Trophoblast cell (in vitro differentiated cells and primary cell): Measurements from ENCODE around the gene IFITM5.
"Not testable (repeated sequence)": the region's sequence is repeated elsewhere in the genome, so short reads cannot be mapped to it uniquely, and the experiment has no call there.

Source experiments
- DNase-seq, 2 donors: peaks; one replicate each; pipeline ENCODE4 v3.0.0-alpha.2; 2016
- H2AFZ ChIP-seq: 2 replicates; pipeline ENCODE4 v1.6.1; 2013; ENCODE audit warnings: low read length, moderate library complexity, mild to moderate bottlenecking; ENCODE audit not compliant: insufficient read depth, poor library complexity
- H2AK5ac ChIP-seq: 2 replicates; pipeline ENCODE4 v1.6.1; 2013; ENCODE audit warnings: mild to moderate bottlenecking, low read length
- H2BK120ac ChIP-seq: 2 replicates; pipeline ENCODE4 v1.6.1; 2013; ENCODE audit warnings: low read length, mild to moderate bottlenecking, moderate library complexity; ENCODE audit not compliant: insufficient read depth, poor library complexity
- H2BK12ac ChIP-seq: 2 replicates; pipeline ENCODE4 v1.6.1; 2013; ENCODE audit warnings: mild to moderate bottlenecking, low read length, moderate library complexity
- H2BK5ac ChIP-seq: 2 replicates; pipeline ENCODE4 v1.6.1; 2013; ENCODE audit warnings: low read length, low read depth, moderate library complexity, mild to moderate bottlenecking; ENCODE audit not compliant: poor library complexity
- H3K14ac ChIP-seq: 2 replicates; pipeline ENCODE4 v1.6.1; 2013; ENCODE audit warnings: mild to moderate bottlenecking, low read length
- H3K18ac ChIP-seq: 2 replicates; pipeline ENCODE4 v1.6.1; 2013; ENCODE audit warnings: mild to moderate bottlenecking, low read length
- H3K23ac ChIP-seq: 2 replicates; pipeline ENCODE4 v1.6.1; 2013; ENCODE audit warnings: low read length
- H3K27ac ChIP-seq: 2 replicates; pipeline ENCODE4 v1.5.1; 2013; ENCODE audit warnings: low read depth, mild to moderate bottlenecking, inconsistent platforms, low read length, moderate library complexity
- H3K27me3 ChIP-seq: 2 replicates; pipeline ENCODE4 v1.6.1; 2013; ENCODE audit warnings: inconsistent platforms, mild to moderate bottlenecking, low read length, moderate library complexity; ENCODE audit not compliant: insufficient read depth
- H3K36me3 ChIP-seq, 2 experiments: 1 replicate in 1 of 2; 2 replicates in 1 of 2; pipeline ENCODE4 v1.6.1; 2013; ENCODE audit warnings: low read length in 2 of 2, mild to moderate bottlenecking in 2 of 2, moderate library complexity in 1 of 2; ENCODE audit not compliant: insufficient read depth in 2 of 2, control insufficient read depth in 1 of 2
- H3K4ac ChIP-seq: 2 replicates; pipeline ENCODE4 v1.6.1; 2013; ENCODE audit warnings: low read depth, mild to moderate bottlenecking, low read length, moderate library complexity
- H3K4me1 ChIP-seq, 2 experiments: 1 replicate in 1 of 2; 2 replicates in 1 of 2; pipeline ENCODE4 v1.6.1; 2013; ENCODE audit warnings: low read length in 2 of 2, mild to moderate bottlenecking in 2 of 2, moderate library complexity in 1 of 2; ENCODE audit not compliant: insufficient read depth in 2 of 2, control insufficient read depth in 1 of 2
- H3K4me2 ChIP-seq: 2 replicates; pipeline ENCODE4 v1.6.1; 2013; ENCODE audit warnings: inconsistent platforms, mild to moderate bottlenecking, low read length, moderate library complexity
- H3K4me3 ChIP-seq: 2 replicates; pipeline ENCODE4 v1.5.1; 2013; ENCODE audit warnings: mild to moderate bottlenecking, low read depth, low read length, inconsistent platforms
- H3K79me1 ChIP-seq: one replicate; pipeline ENCODE4 v1.6.1; 2013; ENCODE audit warnings: low read length
- H3K79me2 ChIP-seq: 2 replicates; pipeline ENCODE4 v1.6.1; 2013; ENCODE audit warnings: low read length, mild to moderate bottlenecking; ENCODE audit not compliant: control insufficient read depth, insufficient read depth, poor library complexity
- H3K9ac ChIP-seq: 2 replicates; pipeline ENCODE4 v1.6.1; 2013; ENCODE audit warnings: mild to moderate bottlenecking, low read length
- H3K9me3 ChIP-seq: 2 replicates; pipeline ENCODE4 v1.6.1; 2013; ENCODE audit warnings: low read depth, mild to moderate bottlenecking, control low read depth, inconsistent platforms, low read length; ENCODE audit not compliant: insufficient read depth
- H4K12ac ChIP-seq: 2 replicates; pipeline ENCODE4 v1.6.1; 2013; ENCODE audit warnings: low read depth, mild to moderate bottlenecking, low read length, moderate library complexity
- H4K8ac ChIP-seq: 2 replicates; pipeline ENCODE4 v1.6.1; 2013; ENCODE audit warnings: low read depth, mild to moderate bottlenecking, low read length, moderate library complexity
- H4K91ac ChIP-seq: one replicate; pipeline ENCODE4 v1.6.1; 2013; ENCODE audit warnings: low read depth, mild to moderate bottlenecking, low read length, moderate library complexity
- WGBS: extraction: QIAGEN DNeasy Blood & Tissue Kit; methylation state at CpG from one replicate; pipeline ENCODE4 v1.1.7; 2013; ENCODE audit warnings: missing lambda C conversion rate; ENCODE audit not compliant: insufficient read length, insufficient coverage; ENCODE audit errors: extremely low coverage; 5-methylcytosine and 5-hydroxymethylcytosine counted together

The IFITM5 gene

GRCh38 chr11:335779-336658 is 36.7 kb upstream of the IFITM5 start:
- H3K4me2 ChIP-seq: no peak overlapping the region
- H3K27me3 ChIP-seq: no peaks in the 10 kb centered on the region
- H2BK120ac ChIP-seq: no peak overlapping the region
- H3K14ac ChIP-seq: no peak overlapping the region
- no peak overlapping the region for H3K27ac ChIP-seq
- no peaks in the 10 kb centered on the region for H3K79me2 ChIP-seq
- peaks cover 8 to 9% of the 10 kb centered on the region in 2 experiments for H3K4me1 ChIP-seq
- H2BK5ac ChIP-seq: no peak overlapping the region
- no CpG with 5 or more reads among the region's 15 CpGs for WGBS
- H3K4me3 ChIP-seq: no peak overlapping the region
- no peak overlapping the region for H3K23ac ChIP-seq
- H3K9me3 ChIP-seq: peaks cover 11% of the 10 kb centered on the region
- no peak overlapping the region for H4K91ac ChIP-seq
- no peak overlapping the region for H3K9ac ChIP-seq
- DNase-seq: no peak
- H2BK12ac ChIP-seq: peak overlapping the region; percentile 5
- no peak overlapping the region for H2AFZ ChIP-seq
- H4K12ac ChIP-seq: no peak overlapping the region
- no peaks in the 10 kb centered on the region for H3K36me3 ChIP-seq
- no peak overlapping the region for H3K18ac ChIP-seq
- H4K8ac ChIP-seq: no peak overlapping the region
- no peak overlapping the region for H2AK5ac ChIP-seq
- H3K4ac ChIP-seq: no peak overlapping the region
- H3K79me1 ChIP-seq: no peaks in the 10 kb centered on the region

GRCh38 chr11:334264-334994 is 35.1 kb upstream of the IFITM5 start:
- H3K4me2 ChIP-seq: peak overlapping the region; percentile 19

DNA sequence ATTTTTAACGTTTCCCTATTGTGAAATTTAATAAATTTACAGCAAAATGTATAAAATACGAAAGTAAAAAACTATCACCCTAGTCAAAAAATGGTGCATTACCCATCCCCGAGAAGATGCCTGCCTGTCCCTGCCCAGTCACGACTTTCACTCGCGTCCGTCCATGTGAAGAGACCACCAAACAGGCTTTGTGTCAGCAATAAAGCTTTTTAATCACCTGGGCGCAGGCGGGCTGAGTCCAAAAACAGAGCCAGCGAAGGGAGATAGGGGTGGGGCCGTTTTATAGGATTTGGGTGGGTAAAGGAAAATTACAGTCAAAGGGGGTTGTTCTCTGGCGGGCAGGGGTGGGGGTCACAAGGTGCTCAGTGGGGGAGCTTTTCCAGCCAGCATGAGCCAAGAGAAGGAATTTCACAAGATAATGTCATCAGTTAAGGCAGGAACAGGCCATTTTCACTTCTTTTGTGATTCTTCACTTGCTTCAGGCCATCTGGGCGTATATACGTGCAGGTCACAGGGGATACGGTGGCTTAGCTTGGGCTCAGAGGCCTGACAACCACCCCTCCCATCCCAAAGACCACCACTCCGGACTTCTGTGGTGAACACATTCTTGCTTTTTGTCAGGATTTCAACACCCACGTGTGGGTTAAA is 34.4 kb upstream of the IFITM5 start:
- H3K27me3 ChIP-seq, H2AFZ ChIP-seq, H2BK12ac ChIP-seq, H3K23ac ChIP-seq, H2BK5ac ChIP-seq, H3K79me2 ChIP-seq, H4K8ac ChIP-seq, H3K79me1 ChIP-seq, H3K36me3 ChIP-seq, H3K18ac ChIP-seq, DNase-seq, H3K9ac ChIP-seq, H3K4ac ChIP-seq, H4K12ac ChIP-seq, H2AK5ac ChIP-seq, H3K14ac ChIP-seq, H3K4me1 ChIP-seq, H3K4me3 ChIP-seq: not testable (repeated sequence)
- peak overlapping the region; percentile 7 for H4K91ac ChIP-seq
- peak overlapping the region; percentile 37 for H2BK120ac ChIP-seq
- H3K27ac ChIP-seq: peak overlapping the region; percentile 18
- peak overlapping the region; percentile 19 for H3K4me2 ChIP-seq
- H3K9me3 ChIP-seq: peaks cover 13% of the 10 kb centered on the region
- no CpG with 5 or more reads among the region's 17 CpGs for WGBS

More at GRCh38 chr11:334264-334994, 35.1 kb upstream of the IFITM5 start:
- peak; percentile 7 to 58 for DNase-seq
- Histone ChIP-seq H2BK5ac (no peak overlapping the region), H2AK5ac (no peak overlapping the region), H3K36me3 (no peaks in the 10 kb centered on the region), H3K23ac (no peak overlapping the region), H3K14ac (no peak overlapping the region), H3K27me3 (no peaks in the 10 kb centered on the region), H3K18ac (no peak overlapping the region), H2BK12ac (peak overlapping the region; percentile 33), H3K9ac (no peak overlapping the region), H3K4me3 (no peak overlapping the region), H2AFZ (peak overlapping the region; percentile 30), H3K4me1 (peaks cover 8 to 9% of the 10 kb centered on the region in 2 experiments), H4K8ac (peak overlapping the region; percentile 9), H4K12ac (no peak overlapping the region), H3K4ac (no peak overlapping the region), H3K79me1 (no peaks in the 10 kb centered on the region), H3K27ac (peak overlapping the region; percentile 63), H4K91ac (peak overlapping the region; percentile 77), H3K9me3 (peaks cover 13% of the 10 kb centered on the region), H2BK120ac (no peak overlapping the region), H3K79me2 (no peaks in the 10 kb centered on the region)
- no CpG with 5 or more reads among the region's 25 CpGs for WGBS

DNA sequence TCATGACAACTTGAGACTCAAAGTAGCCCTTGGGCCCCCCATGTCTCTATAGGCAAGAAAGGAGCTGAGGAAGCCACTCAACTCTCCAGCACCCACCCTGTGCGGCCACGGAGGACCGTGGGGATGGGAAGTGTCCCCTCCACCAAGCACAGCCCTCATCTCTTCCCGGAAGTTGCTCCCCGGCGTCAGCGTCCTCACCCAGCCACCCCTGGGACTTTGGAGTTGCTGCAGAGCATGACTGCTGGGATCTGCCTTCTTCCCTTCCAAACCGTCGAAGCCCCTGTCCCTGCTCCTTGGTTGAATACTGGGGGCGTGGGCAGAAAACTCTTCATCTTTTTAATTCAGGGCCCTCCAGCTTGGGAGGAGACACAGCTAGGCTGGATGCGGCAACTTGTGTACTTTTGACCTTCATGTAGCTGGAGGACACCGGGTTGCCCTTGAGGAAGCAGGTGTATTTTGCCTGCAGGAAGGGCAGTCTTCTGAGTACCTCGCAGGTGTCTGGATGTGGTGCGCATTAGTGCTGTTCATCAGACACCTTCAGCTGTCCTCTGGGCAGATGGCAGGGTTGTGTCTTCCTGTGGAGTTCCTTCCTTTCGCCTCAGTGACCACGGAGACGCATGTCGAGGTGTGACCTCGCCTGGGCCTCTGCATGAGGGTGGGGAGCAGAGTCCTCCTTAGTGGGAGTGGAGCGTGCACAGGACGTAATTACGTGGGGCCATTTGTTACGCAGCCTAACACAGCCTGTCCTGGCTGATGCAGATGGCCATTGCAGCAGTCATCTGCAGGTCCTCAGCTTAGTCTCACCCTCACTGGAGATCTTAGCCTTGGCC is 33.5 kb upstream of the IFITM5 start:
- no peak overlapping the region for H4K91ac ChIP-seq
- no peaks in the 10 kb centered on the region for H3K27me3 ChIP-seq
- H3K36me3 ChIP-seq: no peaks in the 10 kb centered on the region
- H2AFZ ChIP-seq: no peak overlapping the region
- H2BK12ac ChIP-seq: no peak overlapping the region
- no peak overlapping the region for H3K4ac ChIP-seq
- H2AK5ac ChIP-seq: no peak overlapping the region
- DNase-seq: no peak
- no peak overlapping the region for H2BK120ac ChIP-seq
- no peak overlapping the region for H3K9ac ChIP-seq
- H3K9me3 ChIP-seq: peaks cover 13% of the 10 kb centered on the region
- no peaks in the 10 kb centered on the region for H3K79me2 ChIP-seq
- no peak overlapping the region for H4K8ac ChIP-seq
- H3K79me1 ChIP-seq: no peaks in the 10 kb centered on the region
- no peak overlapping the region for H3K18ac ChIP-seq
- no peak overlapping the region for H4K12ac ChIP-seq
- H3K27ac ChIP-seq: no peak overlapping the region
- peaks cover 8 to 9% of the 10 kb centered on the region in 2 experiments for H3K4me1 ChIP-seq
- H3K4me2 ChIP-seq: no peak overlapping the region
- H2BK5ac ChIP-seq: no peak overlapping the region
- no peak overlapping the region for H3K4me3 ChIP-seq
- WGBS: no CpG with 5 or more reads among the region's 23 CpGs
- H3K14ac ChIP-seq: no peak overlapping the region
- no peak overlapping the region for H3K23ac ChIP-seq
